ENCODE data around the gene MIEF2. TPM values are rescaled to one million over a fixed set of nuclear protein-coding genes. Genes with fewer than 3 reads are reported as not detected.

MIEF2 gene
- total and polyA plus RNA-seq, 8 donors = 5.8 to 11.1 (median 9.1) TPM

DNA sequence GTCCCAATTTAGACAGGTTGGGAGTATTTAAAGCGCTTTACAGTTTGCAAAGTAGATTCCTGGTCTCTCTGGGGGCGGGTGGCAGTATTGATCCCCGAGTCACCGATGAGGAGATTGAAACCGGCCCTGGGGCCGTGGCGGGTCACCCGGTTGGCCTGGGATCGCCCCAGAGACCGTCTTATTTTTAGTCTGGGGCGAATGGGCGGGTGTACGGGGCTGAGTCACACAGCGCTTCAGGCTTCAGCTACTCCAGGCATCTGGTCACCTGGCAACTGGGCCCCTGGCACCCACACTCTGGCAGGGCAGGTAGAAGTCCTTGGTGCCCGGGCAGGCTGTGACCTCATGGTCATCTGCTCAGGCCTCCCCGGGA lies 669 bp downstream of the MIEF2 start:
- Histone ChIP-seq H3K4me3 (peak overlapping the region; percentile 71 to 91 (median 81)), H3K27me3 (no peaks in the 10 kb centered on the region), H3K36me3 (peaks cover 0 to 27% (median 12%) of the 10 kb centered on the region in 3 donors), H3K4me1 (peaks cover 22 to 44% (median 36%) of the 10 kb centered on the region in 3 donors), H3K27ac (peak overlapping the region; percentile 90 to 96 (median 92)), H3K9me3 (no peaks in the 10 kb centered on the region)
- 1% methylated on average over 16 of the region's 16 CpGs for WGBS, 2 donors
- no peak for FAIRE-seq
- DNase-seq = peak; percentile 80 to 94 (median 89)
- TF ChIP-seq, protein P1, sequence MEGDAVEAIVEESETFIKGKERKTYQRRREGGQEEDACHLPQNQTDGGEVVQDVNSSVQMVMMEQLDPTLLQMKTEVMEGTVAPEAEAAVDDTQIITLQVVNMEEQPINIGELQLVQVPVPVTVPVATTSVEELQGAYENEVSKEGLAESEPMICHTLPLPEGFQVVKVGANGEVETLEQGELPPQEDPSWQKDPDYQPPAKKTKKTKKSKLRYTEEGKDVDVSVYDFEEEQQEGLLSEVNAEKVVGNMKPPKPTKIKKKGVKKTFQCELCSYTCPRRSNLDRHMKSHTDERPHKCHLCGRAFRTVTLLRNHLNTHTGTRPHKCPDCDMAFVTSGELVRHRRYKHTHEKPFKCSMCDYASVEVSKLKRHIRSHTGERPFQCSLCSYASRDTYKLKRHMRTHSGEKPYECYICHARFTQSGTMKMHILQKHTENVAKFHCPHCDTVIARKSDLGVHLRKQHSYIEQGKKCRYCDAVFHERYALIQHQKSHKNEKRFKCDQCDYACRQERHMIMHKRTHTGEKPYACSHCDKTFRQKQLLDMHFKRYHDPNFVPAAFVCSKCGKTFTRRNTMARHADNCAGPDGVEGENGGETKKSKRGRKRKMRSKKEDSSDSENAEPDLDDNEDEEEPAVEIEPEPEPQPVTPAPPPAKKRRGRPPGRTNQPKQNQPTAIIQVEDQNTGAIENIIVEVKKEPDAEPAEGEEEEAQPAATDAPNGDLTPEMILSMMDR (IDR thresholded peaks at IDR 0.05) = no peak
- ATAC-seq = peak; percentile 65 to 73 (median 66)
- intact Hi-C loops (cut with DNase I) = no loop called here

DNA sequence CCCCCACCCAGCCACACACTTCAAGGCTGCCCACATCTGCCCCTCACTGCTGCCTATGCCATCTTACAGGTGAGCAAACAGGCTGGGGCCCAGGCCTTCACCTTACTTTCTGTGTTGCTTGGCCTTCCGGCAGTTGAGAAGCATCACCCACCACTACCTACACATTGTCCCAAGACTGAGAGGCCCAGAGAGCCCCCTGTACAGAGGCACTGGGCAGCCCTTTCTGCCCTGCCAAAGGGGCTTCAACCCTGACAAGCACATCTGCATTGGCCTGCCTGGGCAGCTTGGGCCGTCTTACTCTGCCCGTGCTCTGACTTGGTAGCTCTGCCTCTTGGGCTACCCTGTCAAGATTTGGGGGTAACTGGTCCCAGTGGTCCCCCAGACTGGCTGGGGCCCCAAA lies 1.2 kb downstream of the MIEF2 start:
- no peak for DNase-seq
- no peak for FAIRE-seq
- Histone ChIP-seq H3K4me1 (peaks cover 22 to 39% (median 31%) of the 10 kb centered on the region in 3 donors), H3K27me3 (no peaks in the 10 kb centered on the region), H3K4me3 (peak overlapping the region in 3 of 4 donors; percentile 81 to 91 (median 81)), H3K36me3 (peaks cover 0 to 27% (median 12%) of the 10 kb centered on the region in 3 donors), H3K9me3 (no peaks in the 10 kb centered on the region), H3K27ac (peak overlapping the region; percentile 90 to 96 (median 92))
- 57 to 65% methylated on average over 3 of the region's 3 CpGs for whole genome bisulfite sequencing, 2 donors
- ATAC-seq = no peak
- TF ChIP-seq, protein P1 (IDR thresholded peaks at IDR 0.05) = no peak
- intact Hi-C loops (cut with DNase I) = no loop called here

DNA sequence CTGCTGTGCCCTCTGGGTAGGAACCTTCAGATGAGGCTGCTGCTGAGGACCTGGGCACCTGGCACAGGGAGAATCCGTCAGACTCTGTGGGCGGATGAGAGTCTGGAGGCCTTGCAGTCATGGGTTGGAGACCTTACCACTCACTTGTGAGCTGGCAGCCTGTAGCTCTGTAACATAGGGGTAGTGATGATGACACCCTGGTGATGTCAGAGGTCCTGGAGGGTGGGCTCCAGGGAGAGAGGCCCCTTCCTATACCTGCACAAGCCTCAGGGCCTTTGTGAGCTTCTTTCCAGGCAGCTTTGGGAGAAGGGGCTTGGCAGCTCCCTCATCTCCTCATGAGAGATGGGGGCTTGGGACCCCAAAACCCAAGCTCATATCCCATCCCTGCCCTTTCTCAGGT lies 1.6 kb downstream of the MIEF2 start:
- ATAC-seq = no peak
- no peaks in the 10 kb centered on the region for H3K9me3 ChIP-seq
- intact Hi-C loops (cut with DNase I) = no loop called here
- DNase-seq = peak in 1 of 6 donors; percentile 30
- no peak for FAIRE-seq
- no peaks in the 10 kb centered on the region for H3K27me3 ChIP-seq
- TF ChIP-seq, protein P1 (IDR thresholded peaks at IDR 0.05) = no peak
- H3K4me3 ChIP-seq = peak overlapping the region in 2 of 4 donors; percentile 7 to 91
- H3K36me3 ChIP-seq = peaks cover 0 to 27% (median 12%) of the 10 kb centered on the region in 3 donors
- WGBS, 2 donors = 49 to 63% methylated on average over 2 of the region's 2 CpGs
- H3K27ac ChIP-seq = peak overlapping the region; percentile 90 to 96 (median 92)
- peaks cover 22 to 34% (median 26%) of the 10 kb centered on the region in 3 donors for H3K4me1 ChIP-seq

DNA sequence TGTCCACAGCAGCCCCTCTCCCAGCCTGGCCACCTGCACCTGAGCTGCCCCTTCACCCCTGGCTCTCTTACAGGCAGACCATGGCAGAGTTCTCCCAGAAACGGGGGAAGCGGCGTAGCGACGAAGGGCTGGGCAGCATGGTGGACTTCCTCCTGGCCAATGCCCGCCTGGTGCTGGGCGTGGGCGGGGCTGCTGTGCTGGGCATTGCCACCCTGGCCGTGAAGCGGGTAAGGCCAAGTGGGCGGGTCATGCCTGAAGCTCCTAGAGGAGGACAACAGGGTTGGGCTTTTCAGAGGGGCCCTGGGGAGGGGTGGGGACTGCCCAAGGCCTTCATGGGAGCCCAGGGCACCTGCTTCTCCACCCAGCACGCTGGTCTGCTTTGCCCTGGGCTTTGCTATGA lies 2.2 kb downstream of the MIEF2 start:
- FAIRE-seq (no peak), DNase-seq (peak; percentile 72 to 90 (median 84)), ATAC-seq (peak; percentile 11 to 42 (median 16))
- H3K4me1 ChIP-seq = peaks cover 22 to 31% (median 23%) of the 10 kb centered on the region in 3 donors
- H3K27ac ChIP-seq = peak overlapping the region; percentile 90 to 96 (median 92)
- TF ChIP-seq, protein P1 (IDR thresholded peaks at IDR 0.05) = no peak
- intact Hi-C loops (cut with DNase I) = no loop called here
- H3K4me3 ChIP-seq = peak overlapping the region in 1 of 4 donors; percentile 7
- no peaks in the 10 kb centered on the region for H3K27me3 ChIP-seq
- WGBS, 2 donors = 47 to 51% methylated on average over 11 to 12 of the region's 12 CpGs
- H3K36me3 ChIP-seq = peaks cover 0 to 27% (median 12%) of the 10 kb centered on the region in 3 donors
- no peaks in the 10 kb centered on the region for H3K9me3 ChIP-seq
